ENCODE results near the gene RAB11FIP4. TPM values are rescaled to one million over a fixed set of nuclear protein-coding genes. Genes with fewer than 3 reads are reported as not detected.
A peak's percentile ranks its signal among the peaks of the same experiment; 100 is the strongest.

Gene RAB11FIP4
- total and polyA plus RNA-seq, 10 of the 15 experiments (the other 5 are each of a cell fraction or from before 2014, with no cell fraction given) = 1.4 to 27.0 (median 17.6) TPM

DNA sequence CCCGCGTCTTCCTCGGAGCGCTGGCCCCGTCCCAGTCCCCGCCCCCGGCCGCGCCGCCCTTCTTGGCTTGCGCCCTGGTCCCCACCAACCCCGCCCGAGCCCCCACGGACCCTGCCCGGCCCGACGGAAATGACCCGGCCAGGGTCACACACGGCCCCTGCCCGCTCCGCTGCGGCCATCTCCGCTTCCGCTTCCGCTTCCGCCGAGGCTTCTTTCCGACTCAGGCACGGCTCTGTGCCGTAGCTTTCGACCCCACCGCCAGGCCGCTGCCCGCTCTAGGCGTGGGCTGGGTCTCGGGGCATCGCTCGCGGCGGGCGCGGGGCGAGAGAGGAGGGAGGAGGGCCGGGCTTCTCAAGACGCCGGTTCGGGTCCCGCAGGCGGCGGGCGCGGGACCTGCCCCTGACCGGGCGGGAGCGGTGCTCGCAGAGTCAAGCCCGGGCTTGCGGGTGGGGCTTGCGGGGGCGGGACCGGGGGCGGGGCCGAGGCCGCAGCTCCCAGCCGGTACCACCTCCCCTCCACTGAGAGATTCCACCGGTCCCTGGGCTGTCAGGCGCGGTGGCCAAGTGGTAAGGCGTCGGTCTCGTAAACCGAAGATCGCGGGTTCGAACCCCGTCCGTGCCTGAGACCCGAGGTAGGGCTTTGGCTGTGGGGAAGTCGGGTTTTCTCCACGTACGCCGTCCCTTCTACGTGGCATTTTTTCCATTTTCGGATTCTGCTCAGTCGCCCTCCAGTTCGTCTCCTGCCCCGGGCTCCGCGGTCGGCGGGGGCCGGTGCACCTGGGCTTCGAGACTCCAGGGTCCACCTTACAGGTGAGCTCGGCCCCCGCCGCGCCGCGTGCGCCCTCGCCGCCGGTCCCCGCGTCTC, 158.3 kb downstream of the RAB11FIP4 start (continued):
- TF ChIP-seq BACH1 (IDR thresholded peaks at IDR 0.05; ENCODE audit: borderline replicate concordance) (peak; percentile 15; the same call in 1 of the 2 replicates), EP300 (IDR thresholded peaks at IDR 0.05; ENCODE audit: borderline replicate concordance in 1 of 2, control insufficient read depth in 1 of 2, low read depth in 2 of 2, low read length in 2 of 2) (no peak), RFX5 (IDR thresholded peaks at IDR 0.05; ENCODE audit: low read depth, low read length) (0 out of 2 replicates have a peak, but pooled peaks have one; percentile 11), RBBP5 (conservative IDR thresholded peaks at IDR 0.05) (no peak), MXI1 (IDR thresholded peaks at IDR 0.05; ENCODE audit: low read depth, low read length) (no peak), HDGF (IDR thresholded peaks at IDR 0.05) (no peak), IKZF2 (IDR thresholded peaks at IDR 0.05) (peak; percentile 11 to 26; a peak in 1 of 4 replicates), RAD21 (IDR thresholded peaks at IDR 0.05; ENCODE audit: insufficient read depth, low read depth, low read length) (no peak), TBL1XR1 (IDR thresholded peaks at IDR 0.05; ENCODE audit: low read depth, low read length) (peak; percentile 78; the same call in 1 of the 2 replicates), NFIC (IDR thresholded peaks at IDR 0.05; ENCODE audit: low read depth, low read length) (no peak), SRF (IDR thresholded peaks at IDR 0.05; ENCODE audit: low read depth in 2 of 2, low read length in 2 of 2) (peak; percentile 14 to 31; a peak in 1 of 4 replicates), JUNB (IDR thresholded peaks at IDR 0.05) (no peak), SIX5 (IDR thresholded peaks at IDR 0.05; ENCODE audit: low read depth, low read length, severe bottlenecking) (no peak), RCOR1 (conservative IDR thresholded peaks at IDR 0.05; ENCODE audit: low read depth, low read length) (no peak), BCL11A (IDR thresholded peaks at IDR 0.05; ENCODE audit: low read depth, low read length) (no peak)
- TF ChIP-seq, protein P1, sequence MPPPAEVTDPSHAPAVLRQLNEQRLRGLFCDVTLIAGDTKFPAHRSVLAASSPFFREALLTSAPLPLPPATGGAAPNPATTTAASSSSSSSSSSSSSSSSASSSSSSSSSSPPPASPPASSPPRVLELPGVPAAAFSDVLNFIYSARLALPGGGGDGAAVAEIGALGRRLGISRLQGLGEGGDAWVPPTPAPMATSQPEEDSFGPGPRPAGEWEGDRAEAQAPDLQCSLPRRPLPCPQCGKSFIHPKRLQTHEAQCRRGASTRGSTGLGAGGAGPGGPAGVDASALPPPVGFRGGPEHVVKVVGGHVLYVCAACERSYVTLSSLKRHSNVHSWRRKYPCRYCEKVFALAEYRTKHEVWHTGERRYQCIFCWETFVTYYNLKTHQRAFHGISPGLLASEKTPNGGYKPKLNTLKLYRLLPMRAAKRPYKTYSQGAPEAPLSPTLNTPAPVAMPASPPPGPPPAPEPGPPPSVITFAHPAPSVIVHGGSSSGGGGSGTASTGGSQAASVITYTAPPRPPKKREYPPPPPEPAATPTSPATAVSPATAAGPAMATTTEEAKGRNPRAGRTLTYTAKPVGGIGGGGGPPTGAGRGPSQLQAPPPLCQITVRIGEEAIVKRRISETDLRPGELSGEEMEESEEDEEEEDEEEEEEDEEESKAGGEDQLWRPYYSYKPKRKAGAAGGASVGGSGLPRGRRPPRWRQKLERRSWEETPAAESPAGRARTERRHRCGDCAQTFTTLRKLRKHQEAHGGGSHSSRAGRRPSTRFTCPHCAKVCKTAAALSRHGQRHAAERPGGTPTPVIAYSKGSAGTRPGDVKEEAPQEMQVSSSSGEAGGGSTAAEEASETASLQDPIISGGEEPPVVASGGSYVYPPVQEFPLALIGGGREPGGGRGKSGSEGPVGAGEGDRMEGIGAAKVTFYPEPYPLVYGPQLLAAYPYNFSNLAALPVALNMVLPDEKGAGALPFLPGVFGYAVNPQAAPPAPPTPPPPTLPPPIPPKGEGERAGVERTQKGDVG (CRISPR knock-in tag; IDR thresholded peaks at IDR 0.05) = no peak
- TF ChIP-seq, protein P2, sequence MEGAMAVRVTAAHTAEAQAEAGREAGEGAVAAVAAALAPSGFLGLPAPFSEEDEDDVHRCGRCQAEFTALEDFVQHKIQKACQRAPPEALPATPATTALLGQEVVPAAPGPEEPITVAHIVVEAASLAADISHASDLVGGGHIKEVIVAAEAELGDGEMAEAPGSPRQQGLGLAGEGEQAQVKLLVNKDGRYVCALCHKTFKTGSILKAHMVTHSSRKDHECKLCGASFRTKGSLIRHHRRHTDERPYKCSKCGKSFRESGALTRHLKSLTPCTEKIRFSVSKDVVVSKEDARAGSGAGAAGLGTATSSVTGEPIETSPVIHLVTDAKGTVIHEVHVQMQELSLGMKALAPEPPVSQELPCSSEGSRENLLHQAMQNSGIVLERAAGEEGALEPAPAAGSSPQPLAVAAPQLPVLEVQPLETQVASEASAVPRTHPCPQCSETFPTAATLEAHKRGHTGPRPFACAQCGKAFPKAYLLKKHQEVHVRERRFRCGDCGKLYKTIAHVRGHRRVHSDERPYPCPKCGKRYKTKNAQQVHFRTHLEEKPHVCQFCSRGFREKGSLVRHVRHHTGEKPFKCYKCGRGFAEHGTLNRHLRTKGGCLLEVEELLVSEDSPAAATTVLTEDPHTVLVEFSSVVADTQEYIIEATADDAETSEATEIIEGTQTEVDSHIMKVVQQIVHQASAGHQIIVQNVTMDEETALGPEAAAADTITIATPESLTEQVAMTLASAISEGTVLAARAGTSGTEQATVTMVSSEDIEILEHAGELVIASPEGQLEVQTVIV (IDR thresholded peaks at IDR 0.05; ENCODE audit: borderline replicate concordance, partially characterized antibody) = no peak
- TF ChIP-seq, protein P3, sequence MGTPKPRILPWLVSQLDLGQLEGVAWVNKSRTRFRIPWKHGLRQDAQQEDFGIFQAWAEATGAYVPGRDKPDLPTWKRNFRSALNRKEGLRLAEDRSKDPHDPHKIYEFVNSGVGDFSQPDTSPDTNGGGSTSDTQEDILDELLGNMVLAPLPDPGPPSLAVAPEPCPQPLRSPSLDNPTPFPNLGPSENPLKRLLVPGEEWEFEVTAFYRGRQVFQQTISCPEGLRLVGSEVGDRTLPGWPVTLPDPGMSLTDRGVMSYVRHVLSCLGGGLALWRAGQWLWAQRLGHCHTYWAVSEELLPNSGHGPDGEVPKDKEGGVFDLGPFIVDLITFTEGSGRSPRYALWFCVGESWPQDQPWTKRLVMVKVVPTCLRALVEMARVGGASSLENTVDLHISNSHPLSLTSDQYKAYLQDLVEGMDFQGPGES (IDR thresholded peaks at IDR 0.05) = no peak
- TF ChIP-seq, protein P4, sequence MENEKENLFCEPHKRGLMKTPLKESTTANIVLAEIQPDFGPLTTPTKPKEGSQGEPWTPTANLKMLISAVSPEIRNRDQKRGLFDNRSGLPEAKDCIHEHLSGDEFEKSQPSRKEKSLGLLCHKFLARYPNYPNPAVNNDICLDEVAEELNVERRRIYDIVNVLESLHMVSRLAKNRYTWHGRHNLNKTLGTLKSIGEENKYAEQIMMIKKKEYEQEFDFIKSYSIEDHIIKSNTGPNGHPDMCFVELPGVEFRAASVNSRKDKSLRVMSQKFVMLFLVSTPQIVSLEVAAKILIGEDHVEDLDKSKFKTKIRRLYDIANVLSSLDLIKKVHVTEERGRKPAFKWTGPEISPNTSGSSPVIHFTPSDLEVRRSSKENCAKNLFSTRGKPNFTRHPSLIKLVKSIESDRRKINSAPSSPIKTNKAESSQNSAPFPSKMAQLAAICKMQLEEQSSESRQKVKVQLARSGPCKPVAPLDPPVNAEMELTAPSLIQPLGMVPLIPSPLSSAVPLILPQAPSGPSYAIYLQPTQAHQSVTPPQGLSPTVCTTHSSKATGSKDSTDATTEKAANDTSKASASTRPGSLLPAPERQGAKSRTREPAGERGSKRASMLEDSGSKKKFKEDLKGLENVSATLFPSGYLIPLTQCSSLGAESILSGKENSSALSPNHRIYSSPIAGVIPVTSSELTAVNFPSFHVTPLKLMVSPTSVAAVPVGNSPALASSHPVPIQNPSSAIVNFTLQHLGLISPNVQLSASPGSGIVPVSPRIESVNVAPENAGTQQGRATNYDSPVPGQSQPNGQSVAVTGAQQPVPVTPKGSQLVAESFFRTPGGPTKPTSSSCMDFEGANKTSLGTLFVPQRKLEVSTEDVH (IDR thresholded peaks at IDR 0.05; ENCODE audit: low read depth, partially characterized antibody) = no peak
